Stimulated activated CD8-positive, alpha-beta memory T cell treated with anti-CD3 and anti-CD28 coated beads, Interleukin-7, amount 100 ng/mL, for 48 hours (primary cell): ENCODE measurements around the gene INTS1.
A peak's percentile ranks its signal among the peaks of the same experiment; 100 is the strongest.

Experiments used
- DNase-seq, 2 donors: peaks; one replicate each; pipeline ENCODE4 v3.0.0-alpha.2; 2020; ENCODE audit warnings: low read depth in 1 of 2; ENCODE audit errors: extremely low read depth in 1 of 2

The INTS1 gene

GRCh38 chr7:1489336-1489735, 14.9 kb downstream of the INTS1 start:
- no peak for DNase-seq

- no peak for DNase-seq
Measured at GRCh38 chr7:1488016-1488415, 16.2 kb downstream of the INTS1 start.

- no peak for DNase-seq
Measured at GRCh38 chr7:1487466-1487865, 16.7 kb downstream of the INTS1 start.

- DNase-seq, result no peak
Measured at GRCh38 chr7:1486571-1486970, 17.6 kb downstream of the INTS1 start.

- no peak for DNase-seq
Measured at GRCh38 chr7:1485156-1485555, 19.0 kb downstream of the INTS1 start.

- DNase-seq, result no peak
Measured at GRCh38 chr7:1484569-1484968, 19.6 kb downstream of the INTS1 start.

GRCh38 chr7:1483536-1484505, 20.4 kb downstream of the INTS1 start:
- no peak for DNase-seq

GRCh38 chr7:1483079-1483478, 21.1 kb downstream of the INTS1 start:
- DNase-seq, result no peak

- no peak for DNase-seq
Measured at GRCh38 chr7:1481300-1481699, 22.9 kb downstream of the INTS1 start.

- no peak for DNase-seq
Measured at GRCh38 chr7:1480670-1481069, 23.5 kb downstream of the INTS1 start.

GRCh38 chr7:1479287-1479686, 24.9 kb downstream of the INTS1 start:
- DNase-seq, result no peak

GRCh38 chr7:1478480-1478879, 25.7 kb downstream of the INTS1 start:
- no peak for DNase-seq

GRCh38 chr7:1476859-1477258, 27.3 kb downstream of the INTS1 start:
- DNase-seq, result no peak

- no peak for DNase-seq
Measured at GRCh38 chr7:1475991-1476390, 28.2 kb downstream of the INTS1 start.

GRCh38 chr7:1475393-1475792, 28.8 kb downstream of the INTS1 start:
- no peak for DNase-seq

- no peak for DNase-seq
Measured at GRCh38 chr7:1474736-1475135, 29.5 kb downstream of the INTS1 start.

GRCh38 chr7:1473864-1474512, 30.2 kb downstream of the INTS1 start:
- DNase-seq, result peak; percentile 63 to 73

- no peak for DNase-seq
Measured at GRCh38 chr7:1470901-1471300, 33.3 kb downstream of the INTS1 start.

- DNase-seq, result no peak
Measured at GRCh38 chr7:1468643-1469298, 35.4 kb downstream of the INTS1 start.

GRCh38 chr7:1468203-1468602, 36.0 kb downstream of the INTS1 start:
- DNase-seq, result no peak

GRCh38 chr7:1466524-1467271, 37.5 kb downstream of the INTS1 start:
- DNase-seq, result no peak
